K562 (cell line): Measurements from ENCODE around the gene TMTC4. TPM values are rescaled to one million over a fixed set of nuclear protein-coding genes. Genes with fewer than 3 reads are reported as not detected.

ENCODE experiments used
- ATAC-seq: fragments of 200-7000 bp; cut with Tn5 transposase; 3 replicates; pipeline ENCODE4 v1.9.1; 2020; ENCODE audit warnings: moderate library complexity
- BruUV-seq: library from RNA; stranded (reverse); fragments of 400-500 nt; replicated peaks from 2 replicates; lab custom pipeline; 2021; lab: Mats Ljungman, UMichigan
- CTCF ChIA-PET: fragments of 300-600 bp; formaldehyde crosslinking; extraction: SDS; loops from one replicate; lab custom pipeline; 2021; ENCODE audit warnings: low intra/inter-chr PET ratio; lab: Yijun Ruan, JAX
- POLR2A ChIA-PET: fragments of 300-600, 350-650 bp; sonication (Branson Sonifier 250); formaldehyde crosslinking; extraction: SDS; loops from one replicate; lab custom pipeline; 2021; ENCODE audit warnings: antibody characterized with exemption, inconsistent platforms; lab: Yijun Ruan, JAX
- DNase-seq, 4 experiments: peaks; one replicate each; pipeline versions ENCODE4 v3.0.0 to v3.0.0-alpha.2; 2011 to 2018; ENCODE audit warnings: low spot score in 3 of 4, mixed read lengths in 3 of 4; ENCODE audit errors: extremely low read depth in 1 of 4
- FAIRE-seq: peaks from 2 replicates; lab custom pipeline; 2011; peaks lifted over from hg19 to GRCh38; lab: Jason Lieb, UNC
- H2AFZ ChIP-seq: 2 replicates; pipeline ENCODE4 v1.6.0; 2011; ENCODE audit warnings: low read depth, low read length, control low read depth, inconsistent platforms
- H3K27ac ChIP-seq: fragments of 200-600 bp; 3 replicates; pipeline ENCODE4 v1.8.0; 2011; ENCODE audit warnings: low read depth, mild to moderate bottlenecking, control low read depth, inconsistent platforms, low read length, moderate library complexity, mixed read lengths; ENCODE audit errors: extremely low read depth
- H3K27me3 ChIP-seq, 2 experiments: fragments of 300-600 bp in 1 of 2; 2 replicates in 1 of 2; 3 replicates in 1 of 2; pipeline versions ENCODE4 v1.6.0 to v1.8.0; 2011; ENCODE audit warnings: inconsistent platforms in 2 of 2, low read length in 2 of 2, mild to moderate bottlenecking in 1 of 2, mixed read lengths in 1 of 2, moderate library complexity in 1 of 2; ENCODE audit not compliant: control insufficient read depth in 2 of 2, insufficient read depth in 2 of 2
- H3K36me3 ChIP-seq: fragments of 300-600 bp; 3 replicates; pipeline ENCODE4 v1.8.0; 2011; ENCODE audit warnings: mild to moderate bottlenecking, low read length, inconsistent platforms; ENCODE audit not compliant: control insufficient read depth, insufficient read depth
- H3K4me1 ChIP-seq, 2 experiments: fragments of 200-600 bp in 1 of 2; replicated peaks in 1 of 2; 2 replicates in 1 of 2; 3 replicates in 1 of 2; pipeline versions ENCODE4 v1.5.1 to v1.8.0; 2011; ENCODE audit warnings: inconsistent platforms in 2 of 2, low read length in 2 of 2, mild to moderate bottlenecking in 1 of 2, mixed read lengths in 1 of 2, moderate library complexity in 1 of 2; ENCODE audit not compliant: control insufficient read depth in 2 of 2, insufficient read depth in 2 of 2
- H3K4me2 ChIP-seq: 2 replicates; pipeline ENCODE4 v1.6.1; 2011; ENCODE audit warnings: low read length, control low read depth, inconsistent platforms, mixed read lengths; ENCODE audit not compliant: insufficient read depth
- H3K4me3 ChIP-seq: fragments of 200-600 bp; sonication (generic), shearing (Covaris generic); 2 replicates; pipeline ENCODE4 v1.5.1; 2016; ENCODE audit warnings: control low read depth, inconsistent platforms
- H3K79me2 ChIP-seq: fragments of 200-600 bp; 3 replicates; pipeline ENCODE4 v1.8.0; 2011; ENCODE audit warnings: low read length, inconsistent platforms; ENCODE audit not compliant: control insufficient read depth, insufficient read depth
- H3K9ac ChIP-seq, 2 experiments: 2 replicates each; pipeline versions ENCODE4 v1.6.0 to v1.6.1; 2011; ENCODE audit warnings: low read depth in 2 of 2, low read length in 2 of 2, control low read depth in 1 of 2, inconsistent platforms in 1 of 2, mild to moderate bottlenecking in 1 of 2, mixed read lengths in 1 of 2; ENCODE audit not compliant: insufficient read depth in 1 of 2
- H3K9me1 ChIP-seq: one replicate; pipeline ENCODE4 v1.6.0; 2011; ENCODE audit warnings: inconsistent platforms, mild to moderate bottlenecking, low read length, moderate library complexity; ENCODE audit not compliant: control insufficient read depth, insufficient read depth
- H3K9me3 ChIP-seq: replicated peaks from 2 replicates; pipeline ENCODE4 v1.5.1; 2011; ENCODE audit warnings: low read depth, low read length, inconsistent platforms; ENCODE audit not compliant: control insufficient read depth, insufficient read depth
- H4K20me1 ChIP-seq: replicated peaks from 2 replicates; pipeline ENCODE4 v1.6.1; 2011; ENCODE audit warnings: low read length, inconsistent platforms, mixed read lengths; ENCODE audit not compliant: control insufficient read depth, insufficient read depth
- ELF2 ChIP-seq: fragments of 250-450 bp; sonication (Bioruptor Pico); IDR thresholded peaks from 2 replicates; pipeline ENCODE4 v1.5.0; 2021; ENCODE audit warnings: mild to moderate bottlenecking
- MEIS2 ChIP-seq: fragments of 450-650 bp; IDR thresholded peaks from 2 replicates; pipeline ENCODE4 v1.6.1; 2014; ENCODE audit warnings: mild to moderate bottlenecking; ENCODE audit not compliant: partially characterized antibody
- WGBS: fragments of 100-300 bp; shearing (Covaris generic); methylation state at CpG from one replicate; pipeline ENCODE4 v1.1.6; 2016; ENCODE audit warnings: low coverage, mixed read lengths; ENCODE audit not compliant: insufficient coverage; ENCODE audit errors: missing lambda C conversion rate; 5-methylcytosine and 5-hydroxymethylcytosine counted together
- in situ Hi-C: fragments of 300-500 bp; cut with MboI; formaldehyde crosslinking; loops from 4 replicates; pipeline ENCODE4 v1.15.0; 2018; ENCODE audit warnings: inconsistent platforms, mixed read lengths
- intact Hi-C: fragments of 100-400 bp; cut with micrococcal nuclease; formaldehyde crosslinking; loops from 2 replicates; pipeline ENCODE4 v1.14.2; 2022
- polyA plus RNA-seq, 8 experiments: library from polyadenylated mRNA; depleted of rRNA in 4 of 8; stranded (reverse) in 5 of 8; unstranded in 3 of 8; fragments of >200 nt; fragmentation: Nextera tagmentation in 2 of 8; fragmentation: Illumina TruSeq in 1 of 8; extraction: Ambion mirVana in 2 of 8; extraction: Trizol in 1 of 8; gene quantifications; 2 replicates each; pipeline versions ENCODE4 v1.2.1 to v1.2.3, GENCODE V29; 2011 to 2014; ENCODE audit warnings: inconsistent platforms in 1 of 8, missing spikeins in 1 of 8
- total RNA-seq, 7 experiments: library from RNA; depleted of rRNA in 6 of 7; stranded (reverse); fragments of >200 nt in 6 of 7; fragmentation: Illumina TruSeq in 2 of 7; extraction: Trizol in 2 of 7; gene quantifications; 2 replicates each; pipeline versions ENCODE4 v1.2.1 to v1.2.3, GENCODE V29; 2011 to 2021; ENCODE audit warnings: low replicate concordance in 1 of 7
- TF ChIP-seq, protein P1 (sequence below): fragments of 200-400 bp; formaldehyde crosslinking; IDR thresholded peaks from 2 replicates; pipeline ENCODE4 v1.6.1; 2017; ENCODE audit warnings: mild to moderate bottlenecking, low read depth, low read length, moderate library complexity
- TF ChIP-seq, protein P2 (sequence below): sonication (generic); formaldehyde crosslinking; IDR thresholded peaks from 2 replicates; pipeline ENCODE4 v1.8.1; 2023; ENCODE audit warnings: mild to moderate bottlenecking, missing genetic modification reagents
- TF ChIP-seq, protein P3 (sequence below): fragments of 450-650 bp; IDR thresholded peaks from 2 replicates; pipeline ENCODE4 v1.6.1; 2016

Gene TMTC4
- total and polyA plus RNA-seq, 9 of the 15 experiments (the other 6 are each of a cell fraction or from before 2014, with no cell fraction given): 3.5 to 16.7 (median 11.8) TPM

DNA sequence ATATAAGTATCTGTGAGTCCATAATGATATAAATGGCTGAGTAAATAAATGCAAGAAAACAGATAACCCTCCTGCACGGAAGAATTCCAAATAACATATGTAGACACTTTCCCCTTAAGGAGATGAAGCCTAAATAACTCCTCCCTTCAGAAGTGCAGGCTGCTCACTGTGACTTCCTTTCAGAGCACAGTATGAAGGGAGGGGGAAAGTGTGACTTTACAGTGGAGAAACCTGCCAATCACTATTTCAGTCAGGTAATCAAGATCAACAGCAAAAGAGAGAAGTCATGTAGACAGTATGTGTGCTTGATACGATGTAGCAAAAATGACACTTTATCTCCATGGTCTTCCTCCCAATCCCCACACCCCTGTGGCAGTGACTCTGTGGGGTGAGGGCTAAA, 93.1 kb downstream of the TMTC4 start:
- 14% methylated on average over 2 of the region's 2 CpGs for WGBS
- Histone ChIP-seq H4K20me1 (no peaks in the 10 kb centered on the region), H3K9ac (no peak overlapping the region), H3K9me1 (no peaks in the 10 kb centered on the region), H3K27ac (no peak overlapping the region), H3K27me3 (no peaks in the 10 kb centered on the region), H3K9me3 (no peaks in the 10 kb centered on the region), H3K4me3 (no peak overlapping the region), H3K4me2 (no peak overlapping the region), H3K36me3 (no peaks in the 10 kb centered on the region), H3K4me1 (no peaks in the 10 kb centered on the region), H3K79me2 (no peaks in the 10 kb centered on the region), H2AFZ (no peak overlapping the region)
- ATAC-seq (peak; percentile 69), FAIRE-seq (no peak), DNase-seq (no peak)
- in situ Hi-C loops (no loop called here), intact Hi-C loops (no loop called here)
- CTCF ChIA-PET: no interaction called here
- no TSS peak for BruUV-seq
- POLR2A ChIA-PET: no interaction called here
- TF ChIP-seq, protein P1, sequence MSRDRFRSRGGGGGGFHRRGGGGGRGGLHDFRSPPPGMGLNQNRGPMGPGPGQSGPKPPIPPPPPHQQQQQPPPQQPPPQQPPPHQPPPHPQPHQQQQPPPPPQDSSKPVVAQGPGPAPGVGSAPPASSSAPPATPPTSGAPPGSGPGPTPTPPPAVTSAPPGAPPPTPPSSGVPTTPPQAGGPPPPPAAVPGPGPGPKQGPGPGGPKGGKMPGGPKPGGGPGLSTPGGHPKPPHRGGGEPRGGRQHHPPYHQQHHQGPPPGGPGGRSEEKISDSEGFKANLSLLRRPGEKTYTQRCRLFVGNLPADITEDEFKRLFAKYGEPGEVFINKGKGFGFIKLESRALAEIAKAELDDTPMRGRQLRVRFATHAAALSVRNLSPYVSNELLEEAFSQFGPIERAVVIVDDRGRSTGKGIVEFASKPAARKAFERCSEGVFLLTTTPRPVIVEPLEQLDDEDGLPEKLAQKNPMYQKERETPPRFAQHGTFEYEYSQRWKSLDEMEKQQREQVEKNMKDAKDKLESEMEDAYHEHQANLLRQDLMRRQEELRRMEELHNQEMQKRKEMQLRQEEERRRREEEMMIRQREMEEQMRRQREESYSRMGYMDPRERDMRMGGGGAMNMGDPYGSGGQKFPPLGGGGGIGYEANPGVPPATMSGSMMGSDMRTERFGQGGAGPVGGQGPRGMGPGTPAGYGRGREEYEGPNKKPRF: no peak
- TF ChIP-seq ELF2 (CRISPR knock-in tag) (no peak), MEIS2 (peak; percentile 34)
- TF ChIP-seq, protein P2, sequence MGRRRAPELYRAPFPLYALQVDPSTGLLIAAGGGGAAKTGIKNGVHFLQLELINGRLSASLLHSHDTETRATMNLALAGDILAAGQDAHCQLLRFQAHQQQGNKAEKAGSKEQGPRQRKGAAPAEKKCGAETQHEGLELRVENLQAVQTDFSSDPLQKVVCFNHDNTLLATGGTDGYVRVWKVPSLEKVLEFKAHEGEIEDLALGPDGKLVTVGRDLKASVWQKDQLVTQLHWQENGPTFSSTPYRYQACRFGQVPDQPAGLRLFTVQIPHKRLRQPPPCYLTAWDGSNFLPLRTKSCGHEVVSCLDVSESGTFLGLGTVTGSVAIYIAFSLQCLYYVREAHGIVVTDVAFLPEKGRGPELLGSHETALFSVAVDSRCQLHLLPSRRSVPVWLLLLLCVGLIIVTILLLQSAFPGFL (CRISPR knock-in tag): no peak
- TF ChIP-seq, protein P3, sequence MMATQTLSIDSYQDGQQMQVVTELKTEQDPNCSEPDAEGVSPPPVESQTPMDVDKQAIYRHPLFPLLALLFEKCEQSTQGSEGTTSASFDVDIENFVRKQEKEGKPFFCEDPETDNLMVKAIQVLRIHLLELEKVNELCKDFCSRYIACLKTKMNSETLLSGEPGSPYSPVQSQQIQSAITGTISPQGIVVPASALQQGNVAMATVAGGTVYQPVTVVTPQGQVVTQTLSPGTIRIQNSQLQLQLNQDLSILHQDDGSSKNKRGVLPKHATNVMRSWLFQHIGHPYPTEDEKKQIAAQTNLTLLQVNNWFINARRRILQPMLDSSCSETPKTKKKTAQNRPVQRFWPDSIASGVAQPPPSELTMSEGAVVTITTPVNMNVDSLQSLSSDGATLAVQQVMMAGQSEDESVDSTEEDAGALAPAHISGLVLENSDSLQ: peak; percentile 87
